Measurements from ENCODE around the gene DNHD1.

Gene DNHD1, protein sequence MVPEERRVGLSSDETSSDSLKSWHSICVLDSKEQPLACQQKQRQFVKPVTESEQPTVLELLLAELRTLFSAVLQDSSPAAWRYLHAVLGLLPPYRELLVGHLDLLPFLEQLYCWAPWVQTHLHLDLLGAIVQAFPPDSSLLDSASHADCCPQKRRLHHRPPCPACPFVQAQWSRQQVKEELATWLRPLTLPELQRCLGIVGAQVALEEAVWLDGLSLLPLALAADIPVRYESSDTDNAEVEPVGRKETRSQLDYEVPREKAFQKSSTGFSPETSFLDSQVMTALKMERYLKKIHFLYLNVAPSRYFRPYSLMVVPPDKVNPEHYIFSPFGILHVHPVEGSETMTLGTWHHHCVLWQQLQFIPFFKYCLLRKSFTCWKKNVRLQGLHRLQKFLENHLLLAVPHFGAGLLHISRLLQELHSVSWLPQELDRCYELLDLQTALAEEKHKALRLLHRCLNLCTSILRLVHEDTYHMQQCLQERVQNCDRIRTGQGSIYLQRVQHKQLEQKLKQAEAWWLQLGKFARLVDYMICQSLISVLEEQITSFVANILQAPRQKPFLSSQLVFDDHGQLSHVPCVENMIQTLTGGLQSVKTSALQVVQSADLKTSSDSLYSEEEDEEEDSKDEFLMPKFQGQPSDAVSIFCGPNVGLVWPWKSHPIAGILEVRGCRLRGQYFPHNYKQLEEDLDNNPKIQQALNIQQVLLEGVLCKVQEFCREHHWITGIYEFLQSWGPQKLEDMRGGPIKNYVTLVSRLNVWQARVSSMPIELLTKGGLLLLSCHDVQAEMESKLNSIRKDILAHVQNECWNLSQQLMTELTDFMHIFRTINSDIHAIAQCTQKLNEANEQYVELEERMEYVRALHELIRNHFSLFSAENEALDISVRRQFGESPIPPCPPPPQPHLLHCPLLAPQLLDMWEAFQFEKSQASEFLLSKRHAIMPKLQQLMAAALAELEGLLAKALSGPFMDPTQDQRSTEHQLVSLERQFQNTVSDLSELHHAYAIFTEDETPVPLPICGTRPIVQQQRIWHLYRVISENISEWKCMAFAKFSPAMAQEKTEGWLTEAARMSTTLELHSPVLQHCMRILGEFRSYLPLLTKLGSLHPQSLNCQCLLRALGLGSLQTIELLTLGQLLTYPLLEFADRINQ (N-terminal part only)

DNA sequence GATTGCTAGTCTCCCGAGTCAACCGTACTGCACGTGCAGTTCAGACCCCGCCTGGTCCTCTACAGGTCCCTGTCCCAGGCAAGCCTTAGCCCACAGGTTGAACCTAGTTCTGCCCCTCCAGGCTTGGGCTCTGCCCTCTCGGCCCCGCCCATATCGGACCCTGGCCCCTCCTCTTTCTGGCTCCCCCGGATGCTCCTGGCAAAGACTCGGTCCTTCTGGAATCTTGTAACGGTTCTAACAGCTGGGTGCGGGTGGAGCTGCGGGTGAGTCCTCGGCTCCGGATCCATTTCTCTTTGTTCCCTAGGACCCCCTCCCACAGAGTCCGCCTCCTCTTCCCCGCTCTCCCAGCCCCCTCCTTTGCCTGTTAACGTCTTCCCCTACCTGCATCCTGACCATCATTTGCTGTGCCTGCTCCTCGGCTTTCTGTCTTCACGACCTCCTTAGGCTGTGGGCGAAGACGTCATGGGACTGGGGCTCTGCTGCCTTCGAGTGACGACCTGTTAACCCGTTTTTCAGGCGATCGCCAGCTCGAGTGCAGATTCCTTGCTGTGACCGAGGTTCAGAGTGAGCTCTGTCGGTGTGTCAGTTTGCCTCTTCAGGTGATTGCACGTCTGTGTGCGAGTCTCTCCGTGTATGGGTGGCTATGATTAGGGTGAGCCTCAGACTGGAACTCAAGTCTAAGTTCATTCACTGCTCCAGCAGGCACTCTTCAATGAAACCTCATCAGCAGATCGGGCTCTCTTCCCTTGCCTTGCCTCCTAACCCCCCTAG is at the start of gene DNHD1:
DNHD1 (plus strand) TSS at position 212 of the 771 bp plus-strand sequence. CDS start 936 bp downstream, outside the sequence.
- DNase-seq: no peak

DNA sequence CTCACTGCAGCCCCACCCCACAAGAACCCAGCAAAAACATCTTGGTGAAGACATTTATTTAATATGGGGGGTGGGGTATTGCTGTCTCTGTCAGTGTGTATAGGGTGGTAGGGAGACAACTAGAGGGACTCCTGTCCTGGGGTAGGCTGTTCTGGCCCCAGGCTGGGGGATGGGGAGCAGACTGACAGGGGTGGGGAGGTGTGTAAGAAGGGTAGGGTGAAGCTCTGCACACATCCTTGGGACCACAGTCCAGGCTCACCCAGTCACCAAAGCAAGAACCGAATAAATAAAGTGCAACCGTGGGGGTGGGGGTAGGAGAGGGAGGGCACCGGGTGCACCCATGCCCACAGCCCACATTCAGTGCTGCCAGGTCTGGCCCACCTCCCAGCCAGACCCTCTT is 48.5 kb upstream of the DNHD1 start:
- no peak for DNase-seq

DNA sequence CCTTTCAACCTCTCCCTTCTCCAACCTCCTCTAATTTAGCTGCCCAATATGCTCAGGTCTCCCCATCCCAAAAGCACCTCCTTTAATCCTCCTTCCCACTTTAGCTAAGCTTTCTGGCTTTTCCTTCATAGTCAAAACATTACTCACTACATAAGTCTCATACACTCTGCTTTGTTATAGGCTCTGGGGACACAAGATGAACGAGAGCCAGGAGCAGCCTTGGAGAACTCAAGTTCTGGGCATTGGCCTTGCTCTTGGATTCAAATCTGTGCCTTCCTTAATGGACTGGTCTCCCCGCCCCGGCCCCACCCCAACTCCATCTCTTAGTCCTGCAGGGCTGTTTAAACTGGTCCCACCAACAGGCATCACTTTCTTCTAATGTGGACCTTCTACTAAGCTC is 44.9 kb upstream of the DNHD1 start:
- DNase-seq: no peak

DNA sequence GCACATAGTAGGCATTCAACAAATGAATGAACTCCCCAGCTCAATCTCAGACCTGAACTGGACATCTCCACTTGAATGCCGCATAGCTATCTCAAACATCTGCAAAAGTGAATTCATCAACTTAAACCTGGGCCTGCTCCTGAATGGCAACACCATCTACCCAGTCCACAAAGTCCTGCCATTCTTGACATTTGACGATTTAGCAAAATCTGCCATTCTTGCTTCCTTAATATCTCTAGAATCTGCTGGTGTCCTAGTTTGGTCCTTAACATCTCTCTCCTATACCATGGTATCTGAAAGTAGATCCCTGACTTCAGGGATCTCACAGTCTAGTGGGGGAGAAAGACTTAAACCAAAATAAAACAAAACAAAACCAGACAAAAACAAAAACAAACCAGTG is 43.9 kb upstream of the DNHD1 start:
- DNase-seq: no peak

DNA sequence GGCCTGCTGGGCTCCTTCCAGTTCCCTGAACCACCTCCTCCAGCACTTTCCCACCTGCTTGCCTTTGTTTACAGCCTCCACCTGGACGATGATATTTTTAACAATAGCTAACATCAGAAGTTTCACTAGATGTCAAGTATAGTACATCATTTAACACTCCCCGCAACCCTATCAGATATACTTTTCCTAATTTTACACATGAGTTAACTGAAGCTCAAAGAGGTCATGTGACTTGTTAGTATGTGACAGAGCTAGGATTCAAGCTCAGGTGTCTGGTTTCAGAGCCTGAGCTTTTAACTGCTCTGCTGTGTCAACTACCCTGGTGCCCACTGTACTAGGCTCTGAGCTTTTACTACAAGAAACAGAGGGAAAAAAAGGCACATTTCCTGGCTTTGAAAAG is 42.0 kb upstream of the DNHD1 start:
- DNase-seq: no peak

DNA sequence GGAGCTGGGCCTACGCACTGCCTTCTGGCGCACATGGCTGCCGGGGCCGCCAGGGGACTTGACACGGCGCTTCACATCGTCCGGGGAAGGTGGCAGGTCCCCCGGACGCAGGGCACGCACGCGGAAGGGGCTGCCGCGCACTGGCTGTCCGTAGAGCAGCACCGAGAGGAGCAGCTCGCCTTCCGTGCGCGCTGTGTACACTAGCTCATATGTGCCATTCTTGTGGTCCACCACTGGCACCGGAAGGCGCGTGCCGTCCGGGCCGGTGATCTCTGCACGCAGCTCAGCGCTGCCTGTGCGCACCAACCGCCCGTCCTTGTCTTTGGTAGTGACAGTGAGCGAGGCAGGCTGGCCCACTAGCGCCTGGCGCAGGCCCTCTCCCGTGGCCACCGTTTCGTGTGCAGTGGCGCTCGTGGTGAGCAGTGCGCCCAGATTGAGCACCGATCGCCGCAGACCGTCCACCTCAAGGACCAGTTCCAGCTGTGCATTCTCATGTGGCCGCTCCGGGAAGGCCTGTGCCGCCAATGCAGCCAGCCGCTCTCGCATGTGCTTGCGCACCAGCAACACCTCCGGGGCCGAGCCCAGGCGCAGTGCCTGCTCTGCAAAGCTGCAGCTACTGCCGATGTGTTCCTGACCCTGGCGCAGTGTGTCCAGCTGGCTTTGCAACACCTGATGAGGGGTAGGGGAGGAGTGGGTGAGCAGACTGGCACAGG is 40.6 kb upstream of the DNHD1 start:
- no peak for DNase-seq

DNA sequence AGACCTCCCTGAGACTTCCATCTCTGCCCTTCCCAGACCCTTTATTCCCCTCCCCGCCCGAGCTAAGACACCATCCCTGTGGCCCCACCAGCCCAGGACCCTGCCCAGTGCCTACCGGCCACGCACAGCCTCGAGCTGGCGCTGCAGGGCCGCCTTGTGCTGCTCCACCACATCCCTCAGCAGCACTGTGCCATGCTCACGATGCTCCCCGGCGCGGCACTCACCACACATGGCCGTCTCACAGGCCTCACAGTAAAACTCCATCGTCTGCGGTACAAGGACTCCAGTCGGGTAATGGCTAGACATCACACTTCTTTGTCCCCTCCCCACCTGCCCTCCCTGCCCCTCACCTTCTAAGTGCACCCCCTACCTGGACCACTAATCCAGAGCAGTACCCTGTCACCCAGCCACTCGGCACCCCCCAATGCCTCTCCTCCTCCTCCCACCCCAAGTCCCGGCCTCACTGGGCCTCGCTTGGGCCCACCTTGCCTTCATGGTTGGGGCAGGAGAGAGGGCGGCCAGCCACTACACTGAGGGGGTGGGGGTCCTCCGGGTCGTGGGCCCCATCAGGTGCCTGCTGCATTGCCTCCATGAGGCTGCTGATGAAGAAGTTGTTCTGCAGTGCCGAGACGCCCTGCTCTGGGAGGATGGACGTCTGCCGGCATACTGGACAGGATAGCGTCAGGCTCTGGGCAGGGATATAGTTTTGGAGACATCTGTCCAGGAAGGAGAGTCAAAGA is 39.3 kb upstream of the DNHD1 start:
- DNase-seq: no peak

DNA sequence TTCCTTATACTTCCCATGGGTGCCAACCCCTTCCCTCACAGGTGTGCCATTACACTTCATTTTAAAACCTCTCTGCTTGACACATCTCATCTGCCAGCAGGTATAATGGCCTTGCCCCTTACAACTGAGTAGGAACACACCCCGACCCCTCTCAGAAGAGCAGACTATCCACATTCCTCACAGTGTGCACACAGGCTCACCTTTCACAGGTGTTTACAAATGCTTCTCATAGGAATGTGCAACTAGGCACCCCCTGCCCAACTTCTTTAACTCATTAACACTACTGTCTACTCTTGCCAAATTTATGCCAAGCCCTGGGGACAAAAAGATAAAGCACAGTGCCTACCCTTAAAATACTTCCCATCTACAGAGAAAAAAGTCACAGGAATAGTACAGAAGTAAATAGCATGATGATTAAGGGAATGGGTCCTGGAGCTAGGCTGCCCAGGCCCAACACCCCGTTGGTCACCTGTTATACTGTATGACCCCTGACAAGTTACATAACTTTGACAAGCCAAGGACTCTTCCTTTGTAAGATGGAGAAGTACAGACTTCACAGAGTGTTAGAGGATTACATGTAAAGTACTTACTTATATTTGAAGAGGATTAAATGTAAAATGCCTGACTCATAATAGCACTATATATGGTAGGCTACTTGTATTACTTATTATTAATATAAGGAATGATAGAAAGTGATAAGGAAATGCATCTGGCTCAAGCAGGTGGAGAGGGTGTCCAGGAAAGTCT is 38.6 kb upstream of the DNHD1 start:
- DNase-seq: no peak

DNA sequence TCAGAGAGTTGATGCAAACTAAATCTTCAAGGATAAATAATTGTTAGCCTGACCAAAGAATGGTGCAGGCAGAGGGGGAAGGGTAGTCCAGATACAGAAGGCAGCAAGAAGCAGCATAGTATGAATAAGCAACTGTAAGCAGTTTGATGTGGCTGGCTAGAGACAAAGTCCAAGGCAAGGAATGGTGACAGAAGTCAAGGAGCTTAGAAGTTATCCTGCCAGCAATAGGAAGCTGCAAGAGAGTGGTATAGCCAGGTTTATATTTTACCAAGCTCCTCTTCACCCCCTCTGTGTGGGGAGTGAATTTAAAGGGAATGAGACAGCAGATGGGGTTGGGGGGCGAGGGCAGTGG is 38.0 kb upstream of the DNHD1 start:
- DNase-seq: no peak

DNA sequence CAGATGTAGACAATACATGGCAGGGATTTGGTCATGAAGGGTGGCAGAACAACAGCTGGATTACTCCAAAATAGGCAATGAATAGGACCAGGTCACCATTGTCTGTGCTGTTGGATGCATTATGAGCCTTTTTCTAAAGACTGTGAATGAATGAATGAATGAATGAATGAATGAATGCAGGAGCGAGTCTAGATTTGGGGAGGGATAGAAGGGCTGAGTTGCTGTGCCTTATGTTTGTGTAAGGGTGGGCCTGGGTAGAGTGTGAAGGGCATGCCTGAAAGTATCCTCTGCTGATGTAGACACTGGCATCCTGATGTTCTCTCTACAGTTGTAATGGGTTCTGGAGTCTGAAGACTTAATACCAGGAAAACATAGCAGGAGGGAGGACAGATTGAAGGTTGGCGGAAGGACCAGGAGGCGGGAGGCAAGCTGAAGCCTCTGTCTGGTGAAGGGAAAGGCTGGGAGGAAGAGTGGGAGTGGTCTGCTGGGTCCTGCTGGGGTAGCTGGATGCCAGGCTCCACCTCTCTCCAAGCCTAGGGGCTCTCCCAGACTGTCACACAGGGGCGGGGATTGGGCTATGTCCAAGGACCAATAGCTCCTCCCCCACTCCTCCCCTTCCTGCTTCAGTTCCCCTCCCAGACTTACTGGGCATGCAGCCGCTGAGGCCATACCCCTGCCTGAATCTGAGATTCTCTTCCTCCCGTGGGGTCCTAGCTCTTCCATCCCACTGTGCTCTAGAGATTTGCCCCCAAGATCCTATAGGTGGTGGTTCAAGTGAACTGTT is 28.2 kb upstream of the DNHD1 start:
- DNase-seq: no peak

DNA sequence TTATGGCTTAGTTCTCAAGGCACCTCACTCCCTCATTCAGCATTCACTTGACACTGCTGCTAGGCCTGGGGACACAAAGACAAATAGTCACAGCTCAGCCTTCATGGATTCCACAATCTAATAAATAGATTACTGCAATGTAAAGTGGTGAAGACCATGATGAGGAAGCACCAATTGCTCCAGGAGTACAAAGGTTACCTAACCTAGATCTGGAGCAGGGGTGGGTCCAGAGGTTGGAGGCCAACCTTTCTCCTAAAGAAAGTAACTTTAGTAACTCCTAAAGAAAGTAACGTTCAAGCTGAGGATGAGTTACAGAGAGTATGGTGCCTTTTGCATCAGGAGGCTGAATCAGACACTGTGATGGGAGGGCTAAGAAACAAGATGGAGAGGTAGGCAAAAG is 27.5 kb upstream of the DNHD1 start:
- DNase-seq: no peak

DNA sequence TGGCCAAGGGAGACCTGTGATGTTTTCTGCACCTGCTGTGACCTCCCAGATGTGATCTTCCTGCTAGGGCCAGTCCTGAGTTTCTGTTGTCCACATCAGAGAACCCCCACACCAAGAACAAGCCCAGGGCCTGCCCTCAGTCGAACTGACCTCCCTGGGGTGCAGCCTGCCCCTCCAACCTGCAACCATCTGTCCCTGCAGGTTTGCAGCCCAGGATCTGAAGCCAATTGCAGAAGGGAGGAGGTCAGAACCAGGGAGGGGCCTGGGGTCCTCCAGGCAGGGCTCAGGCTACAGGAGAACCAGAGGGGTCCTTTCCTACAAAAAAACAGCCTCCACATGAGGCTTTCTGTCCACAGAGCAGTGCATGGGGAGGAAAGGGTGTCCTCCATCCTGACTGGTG is 24.1 kb upstream of the DNHD1 start:
- no peak for DNase-seq

DNA sequence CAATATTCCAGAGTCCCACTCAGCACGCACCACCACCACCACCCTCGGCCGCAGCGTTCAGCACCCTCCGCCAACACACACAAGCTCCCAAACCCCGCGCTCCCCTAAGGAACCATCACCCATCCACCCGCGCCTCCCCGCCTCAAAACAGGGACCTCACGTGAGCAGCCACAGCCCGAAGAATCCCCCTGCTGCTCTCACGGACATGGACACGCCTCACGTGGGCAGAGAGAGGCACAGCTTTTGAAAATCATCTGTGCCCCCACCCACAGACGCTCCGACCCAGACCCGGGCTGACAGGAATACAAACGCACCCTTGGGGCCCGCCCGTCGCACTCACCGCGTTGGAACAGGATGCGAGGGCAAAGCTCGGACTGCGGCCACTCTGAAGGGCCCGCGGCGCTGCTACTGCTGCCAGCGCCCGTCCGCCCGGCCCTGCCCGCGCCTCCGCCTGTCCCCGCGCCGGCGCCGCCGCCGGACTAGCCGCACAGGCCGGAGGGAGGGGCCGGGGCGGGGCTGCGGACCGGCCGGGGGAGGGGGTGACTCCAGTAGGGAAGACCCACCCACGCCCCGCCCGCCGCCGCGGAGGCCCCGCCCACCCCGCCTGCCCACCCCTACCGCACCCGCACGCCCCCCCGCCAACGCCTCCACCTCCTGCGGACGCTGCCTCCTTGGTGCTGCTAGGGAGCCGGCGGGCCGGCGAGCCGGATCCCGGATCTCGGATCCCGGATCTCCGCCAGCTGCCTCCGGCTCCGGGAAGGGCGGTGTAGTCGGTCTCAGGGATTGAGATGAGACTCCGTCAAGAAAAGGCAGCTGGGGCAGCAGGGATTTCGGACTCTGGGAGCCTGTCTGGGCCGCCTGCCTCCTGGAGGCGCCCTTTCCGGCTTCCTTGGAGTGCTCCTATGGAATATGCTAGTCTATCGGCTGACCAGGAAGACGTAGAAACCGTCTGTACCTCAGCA is 23.3 kb upstream of the DNHD1 start, which contains the start of gene TRIM3:
TRIM3 (minus strand) TSS at position 491 of the 962 bp plus-strand sequence. CDS start 8,246 bp downstream, outside the sequence.
- peak; percentile 76 for DNase-seq

DNA sequence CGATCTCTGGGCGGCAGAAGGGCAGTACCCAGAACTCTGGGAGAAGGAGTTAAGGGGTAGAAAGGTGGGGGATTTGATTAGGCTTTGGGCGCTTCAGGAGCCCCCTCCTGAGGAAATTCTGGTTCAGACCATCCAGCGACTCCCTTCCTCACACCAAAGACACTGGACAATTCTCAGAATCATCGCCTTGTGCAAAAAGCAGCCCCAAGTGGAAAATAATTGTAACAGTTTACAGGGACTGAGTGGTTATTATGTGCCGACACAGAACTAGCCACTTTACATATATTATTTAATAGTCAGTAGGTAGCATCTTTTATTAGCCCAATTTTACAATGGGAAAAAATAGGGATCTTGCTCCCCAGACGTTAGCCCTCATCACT is 22.7 kb upstream of the DNHD1 start:
- peak; percentile 47 for DNase-seq

DNA sequence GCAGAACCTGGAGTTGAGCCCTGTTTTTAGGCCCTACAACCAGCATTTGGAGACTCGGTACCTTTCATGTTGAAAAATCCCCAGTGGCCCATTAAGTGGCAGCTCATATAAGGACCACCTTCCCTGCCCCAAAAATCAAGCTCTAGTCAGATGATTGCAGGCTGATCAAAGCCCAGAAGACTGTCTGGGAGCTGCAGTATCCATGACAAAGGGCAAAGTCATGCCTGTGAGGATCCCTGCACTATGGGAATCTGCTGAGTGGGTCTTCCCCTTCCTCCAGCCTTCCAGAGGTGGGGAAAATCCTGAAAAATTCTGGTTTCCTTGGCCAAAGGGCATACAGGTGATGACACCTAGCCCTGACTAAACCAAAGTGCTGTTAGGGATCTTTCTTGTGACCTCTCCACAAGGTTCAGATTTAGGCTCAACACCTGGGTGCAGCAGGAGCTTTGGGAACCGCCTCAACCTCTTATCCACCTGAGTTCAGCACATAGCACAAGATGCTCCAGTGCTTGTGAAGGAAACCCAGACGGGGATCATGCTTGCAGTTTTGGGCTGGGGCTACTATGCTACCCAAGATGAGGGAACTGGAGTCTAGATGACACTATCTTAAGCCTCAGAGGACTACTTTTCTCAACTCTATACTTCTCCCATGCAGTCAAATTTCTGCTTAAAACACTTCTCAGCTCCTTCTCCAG is 22.1 kb upstream of the DNHD1 start:
- no peak for DNase-seq

DNA sequence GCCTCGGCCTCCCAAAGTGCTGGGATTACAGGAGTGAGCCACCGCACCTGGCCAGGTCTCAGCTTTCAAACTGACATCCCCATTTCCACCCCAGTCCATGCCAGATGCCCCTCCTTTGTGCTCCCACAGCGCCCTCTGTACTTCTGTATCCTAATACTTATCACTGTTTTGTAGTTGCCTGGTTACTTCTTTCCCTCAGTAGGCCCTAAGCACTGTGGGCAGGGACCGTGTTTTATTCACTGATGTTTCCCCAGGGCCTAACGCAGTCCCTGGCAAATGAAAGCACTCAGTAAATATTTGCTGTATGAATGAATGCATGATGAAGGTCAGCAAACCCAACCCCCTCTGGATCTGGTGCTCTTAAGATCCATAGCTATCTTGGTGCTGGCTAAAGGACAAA is 21.1 kb upstream of the DNHD1 start:
- peak; percentile 37 for DNase-seq

DNA sequence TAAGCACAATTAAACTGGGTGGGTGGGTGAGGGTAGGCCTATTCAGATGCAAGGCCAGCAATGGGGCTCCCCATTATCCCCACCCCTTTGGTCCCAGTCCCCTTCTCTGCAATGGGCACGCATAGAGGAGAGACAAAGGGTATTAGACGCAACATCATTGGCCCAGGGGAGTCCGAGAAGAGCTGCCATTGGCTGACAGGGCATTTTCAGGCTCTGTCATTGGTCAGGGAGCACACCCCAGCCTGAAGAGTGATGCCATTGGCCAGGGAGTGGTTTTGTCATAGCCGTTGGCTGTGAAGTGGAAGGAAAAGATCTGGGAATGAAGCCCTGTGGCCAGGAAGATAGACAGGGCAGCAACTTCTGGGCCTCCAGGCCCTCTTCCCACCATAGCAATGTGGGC is 20.5 kb upstream of the DNHD1 start:
- DNase-seq: no peak
